ENCODE measurements around the gene ADGRB2. TPM values are rescaled to one million over a fixed set of nuclear protein-coding genes. Genes with fewer than 3 reads are reported as not detected.

ADGRB2 gene
- total and polyA plus RNA-seq, 7 donors = 1.3 to 3.9 (median 1.4) TPM; not detected in 2

GRCh38 chr1:31681415-31681814 is 82.7 kb downstream of the ADGRB2 start:
- no peak for DNase-seq

GRCh38 chr1:31679676-31680230 is 84.4 kb downstream of the ADGRB2 start:
- Histone ChIP-seq H3K9me3 (no peaks in the 10 kb centered on the region), H3K4me1 (peaks cover 0 to 42% (median 25%) of the 10 kb centered on the region in 4 donors), H3K36me3 (peaks cover 0 to 54% (median 23%) of the 10 kb centered on the region in 4 donors), H3K4me3 (no peak overlapping the region), H3K27ac (no peak overlapping the region), H3K27me3 (no peaks in the 10 kb centered on the region)
- WGBS, 2 donors = 81% methylated on average over 23 of the region's 23 CpGs
- intact Hi-C loops (cut with DNase I) = no loop called here
- no peak for TF ChIP-seq POLR2AphosphoS5 (IDR thresholded peaks at IDR 0.05)
- TF ChIP-seq CTCF (IDR thresholded peaks at IDR 0.05) = no peak
- no peak for TF ChIP-seq EP300 (IDR thresholded peaks at IDR 0.05)
- TF ChIP-seq POLR2A (IDR thresholded peaks at IDR 0.05) = no peak
- DNase-seq = no peak

More at GRCh38 chr1:31681415-31681814, 82.7 kb downstream of the ADGRB2 start:
- intact Hi-C loops (cut with DNase I) = no loop called here
- no peaks in the 10 kb centered on the region for H3K9me3 ChIP-seq
- H3K4me1 ChIP-seq = peaks cover 0 to 31% (median 15%) of the 10 kb centered on the region in 4 donors
- 77 to 81% methylated on average over 9 of the region's 9 CpGs for WGBS, 2 donors
- H3K36me3 ChIP-seq = peaks cover 0 to 68% (median 29%) of the 10 kb centered on the region in 4 donors
- no peak for TF ChIP-seq POLR2A (IDR thresholded peaks at IDR 0.05)
- no peak for TF ChIP-seq CTCF (IDR thresholded peaks at IDR 0.05)
- no peak for TF ChIP-seq EP300 (IDR thresholded peaks at IDR 0.05)
- no peak for TF ChIP-seq POLR2AphosphoS5 (IDR thresholded peaks at IDR 0.05)
- peak overlapping the region in 2 of 4 donors; percentile 36 to 59 for H3K27ac ChIP-seq
- no peak overlapping the region for H3K4me3 ChIP-seq
- H3K27me3 ChIP-seq = no peaks in the 10 kb centered on the region

- no peak overlapping the region for H3K27ac ChIP-seq
- H3K9me3 ChIP-seq = no peaks in the 10 kb centered on the region
- peaks cover 0 to 49% (median 20%) of the 10 kb centered on the region in 4 donors for H3K36me3 ChIP-seq
- TF ChIP-seq POLR2A (IDR thresholded peaks at IDR 0.05) (no peak), POLR2AphosphoS5 (IDR thresholded peaks at IDR 0.05) (no peak), CTCF (IDR thresholded peaks at IDR 0.05) (no peak), EP300 (IDR thresholded peaks at IDR 0.05) (no peak)
- 45 to 46% methylated on average over 2 of the region's 2 CpGs for WGBS, 2 donors
- no peak overlapping the region for H3K4me3 ChIP-seq
- H3K4me1 ChIP-seq = peaks cover 0 to 44% (median 31%) of the 10 kb centered on the region in 4 donors
- no peaks in the 10 kb centered on the region for H3K27me3 ChIP-seq
- no peak for DNase-seq
- intact Hi-C loops (cut with DNase I) = no loop called here
Observed at GRCh38 chr1:31679091-31679490, 85.0 kb downstream of the ADGRB2 start.

GRCh38 chr1:31678681-31679080 is 85.5 kb downstream of the ADGRB2 start:
- no peak for TF ChIP-seq CTCF (IDR thresholded peaks at IDR 0.05)
- TF ChIP-seq POLR2A (IDR thresholded peaks at IDR 0.05) = no peak
- no peak for TF ChIP-seq POLR2AphosphoS5 (IDR thresholded peaks at IDR 0.05)
- no peaks in the 10 kb centered on the region for H3K9me3 ChIP-seq
- peaks cover 0 to 48% (median 34%) of the 10 kb centered on the region in 4 donors for H3K4me1 ChIP-seq
- peaks cover 0 to 44% (median 18%) of the 10 kb centered on the region in 4 donors for H3K36me3 ChIP-seq
- 86 to 95% methylated on average over 4 of the region's 4 CpGs for WGBS, 2 donors
- H3K4me3 ChIP-seq = no peak overlapping the region
- intact Hi-C loops (cut with DNase I) = no loop called here
- H3K27me3 ChIP-seq = no peaks in the 10 kb centered on the region
- H3K27ac ChIP-seq = no peak overlapping the region
- no peak for DNase-seq

GRCh38 chr1:31677949-31678348 is 86.2 kb downstream of the ADGRB2 start:
- Histone ChIP-seq H3K4me1 (peaks cover 0 to 55% (median 42%) of the 10 kb centered on the region in 4 donors), H3K27me3 (no peaks in the 10 kb centered on the region), H3K36me3 (peaks cover 0 to 38% (median 15%) of the 10 kb centered on the region in 4 donors), H3K27ac (peak overlapping the region in 2 of 4 donors; percentile 81 to 82), H3K9me3 (no peaks in the 10 kb centered on the region), H3K4me3 (no peak overlapping the region)
- no peak for DNase-seq
- intact Hi-C loops (cut with DNase I) = no loop called here
- 69% methylated on average over 6 of the region's 6 CpGs for WGBS, 2 donors
- TF ChIP-seq CTCF (IDR thresholded peaks at IDR 0.05) = no peak
- TF ChIP-seq EP300 (IDR thresholded peaks at IDR 0.05) = no peak
- no peak for TF ChIP-seq POLR2A (IDR thresholded peaks at IDR 0.05)
- no peak for TF ChIP-seq POLR2AphosphoS5 (IDR thresholded peaks at IDR 0.05)

Data from sigmoid colon (tissue), 7 donors.